GM12878 (cell line): ENCODE results near the gene NPEPPS.

Experiments used
- E2F4 ChIP-seq: IDR thresholded peaks from 2 replicates; pipeline ENCODE4 v1.6.1; 2012; ENCODE audit warnings: low read depth, low read length, improper control_type of control experiment
- ETV6 ChIP-seq, 2 experiments: fragments of 450-650 bp in 1 of 2; IDR thresholded peaks in 1 of 2; conservative IDR thresholded peaks in 1 of 2; 2 replicates each; pipeline ENCODE4 v1.6.1; 2014; ENCODE audit warnings: antibody characterized with exemption in 1 of 2, borderline replicate concordance in 1 of 2, low read depth in 1 of 2, mild to moderate bottlenecking in 1 of 2, moderate library complexity in 1 of 2
- IRF5 ChIP-seq: fragments of 450-650 bp; IDR thresholded peaks from 2 replicates; pipeline ENCODE4 v1.6.1; 2017; ENCODE audit warnings: borderline replicate concordance
- PRDM15 ChIP-seq: fragments of 450-650 bp; formaldehyde crosslinking; IDR thresholded peaks from 2 replicates; pipeline ENCODE4 v1.4.0; 2020; ENCODE audit warnings: mild to moderate bottlenecking, moderate library complexity
- SPI1 ChIP-seq: IDR thresholded peaks from 2 replicates; pipeline ENCODE4 v1.6.1; 2011; ENCODE audit warnings: low read depth, mild to moderate bottlenecking, low read length, moderate library complexity, borderline replicate concordance; ENCODE audit not compliant: insufficient read depth
- ZNF384 ChIP-seq: IDR thresholded peaks from 2 replicates; pipeline ENCODE4 v1.6.1; 2012; ENCODE audit warnings: low read depth, mild to moderate bottlenecking, low read length, improper control_type of control experiment, borderline replicate concordance

- TF ChIP-seq ZNF384: no peak
- peak; percentile 74 for TF ChIP-seq E2F4
- TF ChIP-seq ETV6 (conservative IDR thresholded peaks at IDR 0.05 in 1 of 2, IDR thresholded peaks at IDR 0.05 in 1 of 2; ENCODE audit: borderline replicate concordance in 1 of 2, low read depth in 1 of 2): peak in 1 of 2 experiments; percentile 47; a peak in 1 of 4 replicates
- no peak for TF ChIP-seq IRF5
- no peak for TF ChIP-seq SPI1
- no peak for TF ChIP-seq PRDM15
Measured at GRCh38 chr17:47649153-47649971, 118.5 kb downstream of the NPEPPS start, which contains the start of gene KPNB1.
